Ovary (tissue), 9 donors: ENCODE results near the gene SUSD6. TPM values are rescaled to one million over a fixed set of nuclear protein-coding genes. Genes with fewer than 3 reads are reported as not detected.

Source experiments
- DNase-seq, 5 donors: peaks; one replicate each; pipeline ENCODE4 v3.0.0-alpha.2; 2019 to 2020
- H3K27ac ChIP-seq, 2 donors: fragments of 200-600 bp; one replicate each; pipeline versions ENCODE4 v1.5.1 to v1.8.0; 2019 to 2022
- H3K27me3 ChIP-seq: fragments of 200-600 bp; one replicate; pipeline ENCODE4 v1.8.0; 2022
- H3K36me3 ChIP-seq: fragments of 200-600 bp; sonication (generic); one replicate; pipeline ENCODE4 v1.5.1; 2019
- H3K4me1 ChIP-seq: one replicate; pipeline ENCODE4 v1.8.1; 2013; ENCODE audit warnings: mild to moderate bottlenecking, moderate library complexity; ENCODE audit not compliant: insufficient read depth
- H3K4me3 ChIP-seq: fragments of 200-600 bp; sonication (generic); one replicate; pipeline ENCODE4 v1.5.1; 2017
- H3K9me3 ChIP-seq, 2 donors: fragments of 200-600 bp in 1 of 2; sonication (generic) in 1 of 2; one replicate each; pipeline versions ENCODE4 v1.5.1 to v1.8.1; 2013 to 2019; ENCODE audit warnings: mild to moderate bottlenecking in 1 of 2, moderate library complexity in 1 of 2
- EP300 ChIP-seq: sonication (generic); formaldehyde crosslinking; IDR thresholded peaks from one replicate; pipeline ENCODE4 v1.6.1; 2017; ENCODE audit warnings: antibody characterized with exemption
- POLR2A ChIP-seq: fragments of 450-650 bp; IDR thresholded peaks from one replicate; pipeline ENCODE4 v1.6.1; 2017; ENCODE audit warnings: antibody characterized with exemption, mild to moderate bottlenecking, moderate library complexity
- WGBS, 3 donors: extraction: QIAGEN DNeasy Blood & Tissue Kit in 1 of 3; methylation state at CpG; one replicate each; pipeline versions ENCODE4 v1.1.5 to v1.1.7; 2013 to 2017; 5-methylcytosine and 5-hydroxymethylcytosine counted together
- intact Hi-C, 4 donors: fragments of 100-400 bp; cut with DNase I; formaldehyde crosslinking; loops; one replicate each; pipeline versions ENCODE4 v1.11.0 to v1.15.1; 2022 to 2023
- polyA plus RNA-seq, 2 donors: library from polyadenylated mRNA; stranded (reverse); fragments of 200-250 nt in 1 of 2; fragments of 350-450 nt in 1 of 2; fragmentation: Illumina TruSeq in 1 of 2; extraction: RNeasy Lipid Tissue Mini Kit (QIAGEN cat#74804) in 1 of 2; gene quantifications; one replicate each; pipeline ENCODE4 v1.2.3, GENCODE V29; 2013 to 2014
- total RNA-seq, 7 donors: library from RNA; depleted of rRNA in 2 of 7; stranded (reverse); fragments of >200 nt in 2 of 7; fragmentation: NEBNext Ultra II Directional in 3 of 7; extraction: Animal tissue kit (Norgen Biotek cat#: 25700) in 3 of 7; gene quantifications; one replicate each; pipeline versions ENCODE4 v1.1.0 to v1.2.4, GENCODE V29; 2016 to 2023
- TF ChIP-seq, protein P1 (sequence below), 3 donors: fragments of 450-650 bp in 2 of 3; fragments of 200-600 bp in 1 of 3; IDR thresholded peaks; one replicate each; pipeline versions ENCODE4 v1.5.1 to v1.8.0; 2016 to 2022; ENCODE audit warnings: antibody characterized with exemption in 3 of 3, mild to moderate bottlenecking in 1 of 3
- donor health status: DM: no; HTN: no; CAD: no; lungs with moderate emphysema.
- donor health status: DM: no; HTN: no; CAD: no.
- donor health status: Bipolar disorder and iron deficiency.
- donor health status: DM: yes; HTN: yes; CAD: no.
- donor health status: DM: no; HTN: no; CAD: no.
- donor health status: DM: yes; HTN: yes; CAD: no.

Gene SUSD6
- total and polyA plus RNA-seq, 9 donors = 12.6 to 35.3 (median 27.7) TPM

DNA sequence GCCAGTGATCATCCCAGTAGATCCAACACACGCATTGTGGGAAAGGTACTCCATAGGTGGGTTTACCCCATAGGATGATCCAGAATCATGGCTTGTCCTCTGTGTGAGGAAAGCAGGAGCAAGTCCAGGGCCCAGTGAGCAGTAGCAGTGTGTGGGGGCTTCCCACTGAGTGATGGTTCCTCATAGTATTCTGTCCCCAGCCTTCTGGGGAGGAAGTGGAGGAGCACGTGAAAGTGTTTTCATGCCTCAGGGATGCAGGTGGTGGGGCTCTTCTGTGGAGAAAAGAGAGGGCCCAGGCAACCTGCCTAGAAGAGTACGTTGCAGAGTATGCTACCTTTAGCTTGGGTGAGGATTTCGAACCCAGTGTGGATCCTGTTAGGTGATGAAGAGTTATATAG lies 56.5 kb downstream of the SUSD6 start:
- H3K36me3 ChIP-seq = no peaks in the 10 kb centered on the region
- no peak for DNase-seq
- H3K4me1 ChIP-seq = peaks cover 30% of the 10 kb centered on the region
- intact Hi-C loops = no loop called here
- H3K27me3 ChIP-seq = no peaks in the 10 kb centered on the region
- H3K27ac ChIP-seq = no peak overlapping the region
- no peaks in the 10 kb centered on the region for H3K9me3 ChIP-seq
- 69 to 72% (median 71%) methylated on average over 4 of the region's 4 CpGs for WGBS, 3 donors
- H3K4me3 ChIP-seq = no peak overlapping the region
- no peak for TF ChIP-seq EP300
- TF ChIP-seq, protein P1, sequence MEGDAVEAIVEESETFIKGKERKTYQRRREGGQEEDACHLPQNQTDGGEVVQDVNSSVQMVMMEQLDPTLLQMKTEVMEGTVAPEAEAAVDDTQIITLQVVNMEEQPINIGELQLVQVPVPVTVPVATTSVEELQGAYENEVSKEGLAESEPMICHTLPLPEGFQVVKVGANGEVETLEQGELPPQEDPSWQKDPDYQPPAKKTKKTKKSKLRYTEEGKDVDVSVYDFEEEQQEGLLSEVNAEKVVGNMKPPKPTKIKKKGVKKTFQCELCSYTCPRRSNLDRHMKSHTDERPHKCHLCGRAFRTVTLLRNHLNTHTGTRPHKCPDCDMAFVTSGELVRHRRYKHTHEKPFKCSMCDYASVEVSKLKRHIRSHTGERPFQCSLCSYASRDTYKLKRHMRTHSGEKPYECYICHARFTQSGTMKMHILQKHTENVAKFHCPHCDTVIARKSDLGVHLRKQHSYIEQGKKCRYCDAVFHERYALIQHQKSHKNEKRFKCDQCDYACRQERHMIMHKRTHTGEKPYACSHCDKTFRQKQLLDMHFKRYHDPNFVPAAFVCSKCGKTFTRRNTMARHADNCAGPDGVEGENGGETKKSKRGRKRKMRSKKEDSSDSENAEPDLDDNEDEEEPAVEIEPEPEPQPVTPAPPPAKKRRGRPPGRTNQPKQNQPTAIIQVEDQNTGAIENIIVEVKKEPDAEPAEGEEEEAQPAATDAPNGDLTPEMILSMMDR (IDR thresholded peaks at IDR 0.05) = no peak
- TF ChIP-seq POLR2A = no peak

DNA sequence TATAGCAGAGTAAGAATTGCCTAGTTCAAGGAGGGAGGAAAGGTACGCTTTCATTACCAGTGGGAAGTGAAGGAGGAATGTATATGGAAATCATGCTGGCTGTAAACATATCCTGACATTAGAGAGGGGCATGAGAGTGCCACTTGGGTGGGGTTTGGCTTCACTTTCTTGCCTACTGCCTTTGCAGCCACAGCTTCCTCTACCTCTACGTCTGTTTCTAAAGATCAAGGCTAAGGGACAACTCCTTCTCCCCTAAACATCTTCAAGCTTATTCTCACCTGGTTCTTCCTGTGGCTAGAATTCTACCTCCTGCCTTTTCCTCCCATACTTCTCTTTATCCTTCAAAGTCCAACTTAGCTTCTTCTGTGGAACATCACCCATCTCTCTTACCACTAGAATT lies 58.0 kb downstream of the SUSD6 start:
- Histone ChIP-seq H3K36me3 (no peaks in the 10 kb centered on the region), H3K4me1 (peaks cover 34% of the 10 kb centered on the region), H3K9me3 (no peaks in the 10 kb centered on the region), H3K27me3 (no peaks in the 10 kb centered on the region), H3K27ac (no peak overlapping the region), H3K4me3 (no peak overlapping the region)
- no peak for DNase-seq
- 96 to 99% (median 98%) methylated on average over 2 of the region's 2 CpGs for WGBS, 3 donors
- no peak for TF ChIP-seq POLR2A
- TF ChIP-seq, protein P1 (IDR thresholded peaks at IDR 0.05) = no peak
- no peak for TF ChIP-seq EP300
- intact Hi-C loops = no loop called here

DNA sequence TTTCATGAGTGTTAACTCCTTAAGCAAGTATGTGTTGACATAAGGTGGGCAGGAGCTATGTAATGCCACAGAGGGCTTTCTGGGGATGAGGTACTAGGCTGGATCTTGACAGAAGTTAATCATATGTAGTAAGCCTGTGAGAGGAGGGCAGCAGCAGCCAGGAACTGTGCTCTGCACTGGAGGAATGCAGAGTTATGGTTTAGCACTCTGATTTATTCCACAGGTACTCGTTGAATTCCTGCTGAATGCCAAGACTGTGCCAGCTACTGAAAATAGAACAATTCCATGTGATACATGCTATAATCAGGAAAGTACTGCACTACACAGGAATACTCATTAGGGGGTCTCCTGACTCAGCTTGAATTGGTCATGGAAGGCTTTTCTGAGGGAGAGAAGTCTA lies 58.7 kb downstream of the SUSD6 start:
- intact Hi-C loops = loop anchor here in 1 of 4 donors (10.0 kb wide), 1 partner anchor 45 kb away; no protein-coding TSS in a partner anchor
- H3K4me1 ChIP-seq = peaks cover 32% of the 10 kb centered on the region

DNA sequence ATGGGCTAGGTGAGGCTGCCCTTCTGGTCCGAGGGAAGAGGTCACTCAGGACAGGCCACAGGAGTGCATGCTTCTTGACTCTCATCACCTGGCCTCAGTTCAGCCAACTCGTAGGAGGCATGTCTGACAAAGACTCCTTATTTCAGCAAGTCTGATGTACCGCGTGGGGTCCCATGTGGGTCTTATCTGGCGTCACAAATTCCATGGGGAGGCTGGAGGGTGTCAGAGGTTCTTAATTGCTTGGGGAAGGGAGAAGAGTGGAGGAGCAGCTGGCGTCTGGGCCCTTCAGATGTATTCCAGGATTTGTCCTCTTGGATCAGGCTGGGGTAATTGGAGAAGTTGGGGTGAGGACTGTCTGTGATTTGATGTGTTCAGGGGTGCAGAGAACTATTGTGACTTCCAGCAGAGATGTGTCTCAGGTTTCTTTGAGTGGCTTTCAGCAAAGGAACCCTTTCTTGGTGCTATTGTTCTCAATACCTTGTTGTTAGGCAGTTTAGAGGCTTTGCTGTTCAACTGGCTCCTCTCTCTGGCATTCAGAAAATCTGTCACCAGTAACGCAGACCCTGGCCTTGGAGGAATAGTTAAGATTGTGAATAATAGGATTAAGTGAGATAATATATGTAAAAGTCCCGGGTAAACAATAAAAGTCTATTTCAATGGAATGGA lies 60.1 kb downstream of the SUSD6 start:
- TF ChIP-seq POLR2A (no peak), EP300 (no peak)
- TF ChIP-seq, protein P1 (IDR thresholded peaks at IDR 0.05) = no peak
- Histone ChIP-seq H3K9me3 (no peaks in the 10 kb centered on the region), H3K4me3 (no peak overlapping the region), H3K27me3 (no peaks in the 10 kb centered on the region), H3K36me3 (no peaks in the 10 kb centered on the region), H3K27ac (no peak overlapping the region), H3K4me1 (peaks cover 26% of the 10 kb centered on the region)
- no peak for DNase-seq
- WGBS, 3 donors = 74 to 76% (median 75%) methylated on average over 8 of the region's 8 CpGs
- intact Hi-C loops = loop anchor here in 1 of 4 donors (10.0 kb wide), 1 partner anchor 47 kb away; no protein-coding TSS in a partner anchor

More for the DNA sequence above, 58.7 kb downstream of the SUSD6 start:
- H3K27ac ChIP-seq = no peak overlapping the region
- 19 to 55% (median 41%) methylated on average over 1 of the region's 1 CpG for WGBS, 3 donors
- no peak for DNase-seq
- H3K27me3 ChIP-seq = no peaks in the 10 kb centered on the region
- H3K9me3 ChIP-seq = no peaks in the 10 kb centered on the region
- no peak overlapping the region for H3K4me3 ChIP-seq
- TF ChIP-seq EP300 = no peak
- no peak for TF ChIP-seq POLR2A
- TF ChIP-seq, protein P1 (IDR thresholded peaks at IDR 0.05) = no peak
- no peaks in the 10 kb centered on the region for H3K36me3 ChIP-seq
